Suprapubic skin (tissue), 4 donors: ENCODE data around the gene EIF1AD.

ENCODE experiments used
- CTCF ChIP-seq, 2 donors: fragments of 200-600 bp in 1 of 2; fragments of 450-650 bp in 1 of 2; sonication (generic) in 1 of 2; IDR thresholded peaks; one replicate each; pipeline ENCODE4 v1.5.1; 2016 to 2019; ENCODE audit warnings: antibody characterized with exemption in 2 of 2, mild to moderate bottlenecking in 1 of 2, moderate library complexity in 1 of 2
- POLR2A ChIP-seq, 2 donors: fragments of 450-650 bp; IDR thresholded peaks; one replicate each; pipeline ENCODE4 v1.6.1; 2017; ENCODE audit warnings: antibody characterized with exemption in 2 of 2, mild to moderate bottlenecking in 2 of 2, moderate library complexity in 2 of 2
- POLR2AphosphoS5 ChIP-seq, 3 donors: sonication (generic); formaldehyde crosslinking; IDR thresholded peaks; one replicate each; pipeline ENCODE4 v1.6.1; 2017; ENCODE audit warnings: antibody characterized with exemption in 3 of 3

- TF ChIP-seq POLR2AphosphoS5 (IDR thresholded peaks at IDR 0.05), result no peak
- no peak for TF ChIP-seq CTCF (IDR thresholded peaks at IDR 0.05)
- no peak for TF ChIP-seq POLR2A (IDR thresholded peaks at IDR 0.05)
These were observed 41.3 kb upstream of the EIF1AD start for GRCh38 chr11:66042996-66043906.
